AG09309 (cell line): ENCODE measurements around the gene HMGA1.

ENCODE experiments used
- DNase-seq: peaks from one replicate; pipeline ENCODE4 v3.0.0-alpha.2; 2010; ENCODE audit warnings: low read depth
- H3K4me3 ChIP-seq: 2 replicates; pipeline ENCODE4 v1.5.1; 2011; ENCODE audit warnings: mild to moderate bottlenecking, low read depth, low read length, moderate library complexity; ENCODE audit not compliant: control insufficient read depth
- CTCF ChIP-seq: IDR thresholded peaks from 2 replicates; pipeline ENCODE4 v1.5.1; 2011; ENCODE audit warnings: mild to moderate bottlenecking, low read depth, low read length, inconsistent platforms; ENCODE audit not compliant: insufficient read depth, control insufficient read depth; ENCODE audit errors: missing control alignments

The HMGA1 gene

GRCh38 chr6:34236443-34237315, at the start of gene HMGA1:
TSS of gene HMGA1 (plus strand) at chr6:34236873. CDS start at chr6:34240781, 3,908 bp downstream.
- peak within 1 kb of the TSS; percentile 83 for H3K4me3 ChIP-seq
- DNase-seq: peak; percentile 25
- TF ChIP-seq CTCF: no peak

- no peak for TF ChIP-seq CTCF
- no peak for DNase-seq
- no peak overlapping the region for H3K4me3 ChIP-seq
Observed at GRCh38 chr6:34189806-34190503, 46.7 kb upstream of the HMGA1 start.

GRCh38 chr6:34190504-34191122, 46.1 kb upstream of the HMGA1 start:
- DNase-seq: no peak
- H3K4me3 ChIP-seq: no peak overlapping the region
- no peak for TF ChIP-seq CTCF

GRCh38 chr6:34194772-34195171, 41.9 kb upstream of the HMGA1 start:
- H3K4me3 ChIP-seq: no peak overlapping the region
- DNase-seq: no peak
- peak; percentile 10 for TF ChIP-seq CTCF

- H3K4me3 ChIP-seq: no peak overlapping the region
- DNase-seq: no peak
- no peak for TF ChIP-seq CTCF
Observed at GRCh38 chr6:34195726-34196115, 41.0 kb upstream of the HMGA1 start.

GRCh38 chr6:34196116-34196832, 40.4 kb upstream of the HMGA1 start:
- DNase-seq: peak; percentile 11
- H3K4me3 ChIP-seq: peak overlapping the region; percentile 50
- peak; percentile 81 for TF ChIP-seq CTCF
